AG04450 (cell line): ENCODE measurements around the gene RARS2. TPM values are rescaled to one million over a fixed set of nuclear protein-coding genes. Genes with fewer than 3 reads are reported as not detected.

Source experiments
- CTCF ChIA-PET: fragments of 300-600, 350-600 bp; formaldehyde crosslinking; extraction: SDS; loops from one replicate; lab custom pipeline; 2022; ENCODE audit warnings: antibody characterized with exemption, inconsistent platforms; lab: Charles Lee
- POLR2A ChIA-PET: fragments of 350-600 bp; formaldehyde crosslinking; extraction: SDS; loops from one replicate; lab custom pipeline; 2021; ENCODE audit warnings: antibody characterized with exemption, inconsistent platforms; lab: Yijun Ruan, JAX
- DNase-seq: peaks from one replicate; pipeline ENCODE4 v3.0.0-alpha.2; 2011; ENCODE audit warnings: low read depth, low spot score
- H3K27ac ChIP-seq: one replicate; pipeline ENCODE4 v1.5.1; 2012; ENCODE audit warnings: low read depth, low read length, control low read depth
- H3K27me3 ChIP-seq: one replicate; pipeline ENCODE4 v1.6.0; 2012; ENCODE audit warnings: low read length; ENCODE audit not compliant: control insufficient read depth, insufficient read depth
- H3K4me3 ChIP-seq: 2 replicates; pipeline ENCODE4 v1.5.1; 2011; ENCODE audit warnings: mild to moderate bottlenecking, low read depth, low read length, control low read depth
- H3K9me3 ChIP-seq: 2 replicates; pipeline ENCODE4 v1.5.1; 2012; ENCODE audit warnings: low read length; ENCODE audit not compliant: control insufficient read depth, insufficient read depth
- CTCF ChIP-seq: IDR thresholded peaks from 2 replicates; pipeline ENCODE4 v1.5.1; 2011; ENCODE audit warnings: low read depth, low read length, control low read depth, inconsistent platforms
- polyA plus RNA-seq: library from polyadenylated mRNA; depleted of rRNA; stranded (reverse); fragments of >200 nt; gene quantifications from 2 replicates; pipeline ENCODE4 v1.2.3, GENCODE V29; 2011

RARS2 gene
- polyA plus RNA-seq, 1 experiment, result 28.1 TPM

GRCh38 chr6:87572021-87572420, 17.8 kb downstream of the RARS2 start:
- POLR2A ChIA-PET, result no interaction called here
- Histone ChIP-seq H3K9me3 (no peaks in the 10 kb centered on the region), H3K27ac (no peak overlapping the region), H3K27me3 (no peaks in the 10 kb centered on the region), H3K4me3 (no peak overlapping the region)
- CTCF ChIA-PET, result interaction anchor here (0.7 kb wide), 2 partner anchors 14 to 30 kb away, joined by 3 to 5 read pairs; no protein-coding TSS in a partner anchor
- no peak for TF ChIP-seq CTCF
- DNase-seq, result no peak

GRCh38 chr6:87561017-87561416, 28.8 kb downstream of the RARS2 start:
- H3K4me3 ChIP-seq, result no peak overlapping the region
- TF ChIP-seq CTCF, result no peak
- CTCF ChIA-PET, result interaction anchor here (0.9 kb wide), 1 partner anchor 271 kb away, joined by 4 read pairs; no protein-coding TSS in a partner anchor

DNA sequence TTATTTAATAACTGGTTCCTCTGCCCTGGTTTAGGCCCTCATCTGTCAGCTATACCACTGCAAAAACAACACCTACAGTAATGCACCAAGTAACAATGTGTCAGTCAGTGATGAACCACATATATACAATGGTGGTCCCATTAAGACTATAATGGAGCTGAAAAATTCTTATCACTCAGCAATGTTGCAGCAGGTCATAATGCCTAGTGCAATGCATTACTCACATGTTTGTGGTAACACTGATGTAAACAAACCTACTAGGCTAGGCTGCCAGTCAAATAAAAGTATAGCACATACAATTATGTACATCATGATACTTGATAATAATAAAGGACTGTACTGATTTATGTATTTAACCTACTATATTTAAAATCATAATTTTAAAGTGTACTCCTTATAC, 31.3 kb downstream of the RARS2 start:
- ChIA-PET CTCF (interaction anchor here (0.6 kb wide), 1 partner anchor 14 kb away, joined by 3 read pairs; no protein-coding TSS in a partner anchor), POLR2A (interaction anchor here (0.7 kb wide), 1 partner anchor 31 kb away, joined by 3 read pairs; no protein-coding TSS in a partner anchor)
- no peak for DNase-seq
- Histone ChIP-seq H3K27ac (no peak overlapping the region), H3K27me3 (no peaks in the 10 kb centered on the region), H3K9me3 (no peaks in the 10 kb centered on the region), H3K4me3 (no peak overlapping the region)
- TF ChIP-seq CTCF, result no peak

More at GRCh38 chr6:87561017-87561416, 28.8 kb downstream of the RARS2 start:
- no peak for DNase-seq
- H3K9me3 ChIP-seq, result no peaks in the 10 kb centered on the region
- H3K27ac ChIP-seq, result no peak overlapping the region
- POLR2A ChIA-PET, result no interaction called here
- no peaks in the 10 kb centered on the region for H3K27me3 ChIP-seq

DNA sequence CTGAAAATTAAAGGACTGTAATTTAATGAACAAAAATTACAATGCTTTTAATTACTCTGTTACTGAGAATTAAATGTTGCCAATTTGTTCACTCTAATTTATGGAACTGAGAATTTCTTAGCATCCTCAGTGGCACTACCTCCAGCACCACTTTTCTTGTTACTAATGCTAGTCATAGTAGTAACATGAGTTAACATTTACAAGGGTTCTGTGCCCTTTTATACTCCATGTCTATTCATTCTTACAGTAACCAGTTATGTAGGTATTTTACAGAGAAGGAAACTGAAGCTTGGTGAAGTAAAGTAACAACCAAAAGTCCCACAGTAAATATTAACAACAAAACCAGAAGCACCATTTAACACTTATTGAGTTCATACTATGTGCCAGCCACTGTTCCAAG, 34.3 kb downstream of the RARS2 start:
- POLR2A ChIA-PET, result no interaction called here
- H3K9me3 ChIP-seq, result no peaks in the 10 kb centered on the region
- CTCF ChIA-PET, result no interaction called here
- no peaks in the 10 kb centered on the region for H3K27me3 ChIP-seq
- TF ChIP-seq CTCF, result no peak
- H3K27ac ChIP-seq, result no peak overlapping the region
- DNase-seq, result no peak
- no peak overlapping the region for H3K4me3 ChIP-seq

DNA sequence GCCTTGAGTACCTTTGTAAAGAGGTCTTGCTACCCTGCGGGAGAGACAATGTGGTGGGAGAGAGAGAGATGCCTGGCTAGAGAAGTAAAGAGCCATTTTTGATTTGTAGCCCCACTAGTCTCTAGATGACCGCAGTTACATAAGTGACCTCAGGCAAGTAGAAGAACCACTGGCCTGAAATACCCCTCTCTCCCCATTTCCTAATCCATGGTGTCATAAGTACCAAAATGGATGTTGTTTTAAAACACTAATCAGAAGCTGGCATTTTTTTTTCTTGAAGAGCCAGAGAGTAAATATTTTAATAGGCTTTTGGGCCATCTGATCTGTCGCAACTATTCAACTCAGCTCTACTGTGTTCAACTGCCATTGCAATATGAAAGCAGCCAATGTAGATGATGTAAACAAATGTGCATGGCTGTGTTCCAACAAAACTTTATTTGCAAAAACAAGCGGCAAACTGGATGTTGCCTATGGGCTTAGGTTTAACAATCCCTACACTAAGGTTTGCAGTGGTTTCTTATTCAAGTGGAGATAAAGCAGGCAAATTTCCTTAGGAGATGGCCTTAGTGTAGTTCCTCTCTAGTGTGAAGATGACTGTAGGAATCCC, 36.5 kb downstream of the RARS2 start:
- POLR2A ChIA-PET, result no interaction called here
- H3K27ac ChIP-seq, result no peak overlapping the region
- H3K27me3 ChIP-seq, result no peaks in the 10 kb centered on the region
- no peak overlapping the region for H3K4me3 ChIP-seq
- CTCF ChIA-PET, result no interaction called here
- DNase-seq, result no peak
- no peak for TF ChIP-seq CTCF
- no peaks in the 10 kb centered on the region for H3K9me3 ChIP-seq
